NCI-H2196 treated with DMSO at 0.1 percent for 48 hours (cell line): ENCODE measurements around the gene RERE.

Experiments
- DNase-seq: peaks from one replicate; lab custom pipeline; 2025; ENCODE audit not compliant: unreplicated experiment; lab: John Stamatoyannopoulos, UW

The RERE gene

DNA sequence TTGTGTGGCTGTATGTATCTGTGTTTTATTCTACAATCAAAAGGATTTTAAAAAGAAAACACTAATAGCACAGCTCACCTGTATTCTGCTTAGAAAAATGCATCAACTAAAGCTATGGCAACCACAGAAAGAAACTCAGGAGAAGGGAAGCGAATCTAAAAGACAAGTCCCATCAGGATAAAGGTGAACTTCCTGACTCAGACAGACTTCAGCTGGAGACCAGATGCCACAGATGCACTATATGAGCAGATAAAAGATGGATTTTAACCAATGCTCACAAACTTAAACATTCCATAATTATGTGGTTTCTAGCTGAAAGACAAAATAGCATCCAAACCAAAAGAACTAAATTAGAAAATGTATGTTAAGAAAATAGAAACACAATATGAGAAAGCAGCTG is 231.0 kb downstream of the RERE start:
- no peak for DNase-seq

DNA sequence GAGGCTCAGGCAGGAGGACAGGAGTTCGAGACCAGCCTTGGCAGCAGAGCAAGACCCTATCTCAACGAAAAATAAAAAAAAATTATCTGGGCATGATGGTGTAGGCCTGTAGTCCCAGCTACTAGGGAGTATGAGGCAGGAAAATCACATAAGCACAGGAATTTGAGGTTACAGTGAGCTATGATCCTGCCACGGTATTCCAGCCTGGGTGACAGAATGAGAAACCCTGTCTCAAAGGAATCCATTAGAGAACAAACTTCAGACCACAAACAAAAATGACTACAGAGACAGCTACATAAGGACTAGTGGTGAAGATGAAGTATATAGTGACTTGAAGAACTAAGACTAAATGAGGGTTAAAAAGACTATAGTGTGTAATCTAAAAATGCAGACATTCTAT is 233.1 kb downstream of the RERE start:
- no peak for DNase-seq

DNA sequence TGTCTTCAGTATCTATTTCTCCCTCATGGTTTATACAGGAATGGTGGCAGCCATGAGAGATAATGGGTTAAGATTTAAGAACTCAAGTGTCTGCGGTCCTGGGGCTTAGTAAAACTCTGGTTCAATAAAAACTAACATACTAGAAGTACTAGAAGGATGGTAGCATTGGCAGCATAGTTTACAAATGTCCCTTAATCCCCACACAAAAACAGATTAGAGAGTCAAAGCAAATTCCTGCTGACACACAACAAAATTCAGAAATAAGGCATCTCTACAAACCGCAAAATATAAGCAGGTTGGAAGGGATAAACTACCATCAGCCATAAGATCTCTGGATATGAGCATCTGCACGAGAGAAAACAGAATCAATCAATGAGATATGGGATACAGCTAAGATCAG is 234.4 kb downstream of the RERE start:
- no peak for DNase-seq

DNA sequence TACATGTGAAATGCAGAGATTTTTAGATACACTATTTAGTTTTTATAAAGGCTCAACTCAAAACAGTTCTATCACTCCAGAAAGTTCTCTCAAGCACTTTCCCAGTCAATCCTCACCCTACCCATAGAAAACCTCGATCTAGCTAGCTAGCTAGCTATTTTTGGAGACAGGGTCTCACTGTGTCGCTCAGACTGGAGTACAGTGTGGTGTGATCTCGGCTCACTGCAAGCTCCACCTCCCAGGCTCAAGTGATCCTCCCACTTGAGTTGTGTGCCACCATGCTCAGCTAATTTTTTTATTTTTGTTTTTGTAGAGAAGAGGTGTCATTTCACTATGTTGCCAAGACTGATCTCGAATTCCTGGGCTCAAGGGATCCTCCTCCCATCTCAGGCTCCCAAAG is 236.9 kb downstream of the RERE start:
- DNase-seq = no peak

DNA sequence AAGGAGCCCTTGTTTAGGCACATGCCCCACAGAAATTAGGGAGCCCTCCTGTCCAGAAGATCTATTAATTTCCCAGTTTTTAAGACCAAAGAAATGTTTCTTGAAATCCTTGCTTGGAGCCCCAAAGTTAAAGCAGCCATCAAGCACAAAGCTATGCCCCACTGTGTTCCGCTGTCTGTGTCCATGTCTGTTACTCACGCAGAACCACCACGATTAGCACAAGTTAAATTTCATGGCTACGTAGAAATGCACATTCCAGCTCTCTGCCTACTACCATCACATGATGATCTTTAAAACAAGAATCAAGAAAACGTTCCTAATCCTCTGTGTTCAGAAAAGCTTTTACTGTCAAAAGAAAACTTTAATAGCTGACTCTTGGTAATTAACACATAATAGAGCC is 238.5 kb downstream of the RERE start:
- DNase-seq = no peak

DNA sequence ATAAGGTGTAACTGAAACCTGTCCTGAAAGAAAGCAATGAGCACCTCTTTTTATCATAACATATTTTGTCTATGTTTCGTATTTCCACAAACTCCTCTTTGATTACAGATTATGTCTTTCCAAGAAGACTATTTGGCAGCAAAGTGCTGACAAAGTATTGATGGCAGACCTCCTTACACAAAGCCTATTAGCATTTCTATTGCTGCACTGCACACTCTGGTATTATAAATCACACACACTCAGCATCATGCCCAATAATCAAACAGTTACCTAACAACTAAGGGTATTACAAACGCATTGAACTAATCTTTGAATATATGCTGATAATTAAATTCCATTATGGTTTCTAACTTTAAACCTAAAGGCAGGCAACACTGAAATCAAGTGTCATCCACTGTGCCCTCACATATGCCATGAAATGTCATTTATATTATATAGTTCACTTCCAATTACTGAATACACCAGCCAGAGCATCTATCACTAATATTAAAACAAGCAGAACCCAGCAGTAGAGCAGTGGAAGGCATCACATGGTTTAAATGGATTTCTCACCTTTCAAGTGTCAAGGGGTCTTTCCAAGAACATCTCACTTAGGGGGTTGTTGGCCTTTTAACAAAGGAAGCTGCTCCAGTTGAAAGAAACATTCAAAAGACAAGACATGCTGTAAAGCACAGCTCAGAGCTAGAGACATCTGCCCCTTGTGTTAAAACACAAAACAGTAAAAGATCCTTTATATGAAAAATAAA is 239.1 kb downstream of the RERE start:
- DNase-seq = no peak

DNA sequence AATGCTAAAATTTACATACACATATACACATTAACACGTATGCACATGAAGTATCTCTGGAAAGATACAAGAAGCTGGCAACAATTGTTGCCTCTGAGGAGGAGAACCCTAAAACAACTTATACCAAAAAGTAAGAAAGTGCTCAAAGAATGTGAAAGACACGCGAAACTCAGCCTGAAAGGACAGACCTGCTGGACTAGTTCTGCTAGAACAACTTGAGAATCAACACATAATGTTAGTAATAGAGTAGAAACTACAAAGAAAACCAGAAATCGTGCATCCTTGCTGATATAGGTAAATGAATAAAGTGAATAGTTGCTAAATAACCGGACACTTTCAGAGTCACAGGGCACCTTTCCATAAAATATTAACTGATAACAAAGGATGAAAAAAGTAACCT is 242.5 kb downstream of the RERE start:
- DNase-seq = no peak

DNA sequence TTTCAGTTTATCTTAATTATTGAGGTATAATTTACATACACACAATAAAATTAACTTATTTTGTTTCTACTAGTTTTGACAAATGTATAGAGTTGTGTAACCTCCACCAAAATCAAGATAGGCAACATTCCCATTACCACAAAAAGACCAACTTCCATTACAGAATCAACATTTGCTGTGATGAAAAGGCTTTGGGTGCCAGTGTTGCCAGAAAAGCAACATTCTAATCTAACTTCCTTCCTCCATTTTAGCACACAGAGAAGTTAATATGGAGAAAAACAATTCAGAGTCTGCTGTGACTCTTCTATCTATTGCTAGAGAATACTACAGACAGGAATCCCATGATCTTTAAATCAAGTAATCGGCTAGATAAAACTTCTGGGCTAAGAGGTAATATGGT is 245.3 kb downstream of the RERE start:
- no peak for DNase-seq

DNA sequence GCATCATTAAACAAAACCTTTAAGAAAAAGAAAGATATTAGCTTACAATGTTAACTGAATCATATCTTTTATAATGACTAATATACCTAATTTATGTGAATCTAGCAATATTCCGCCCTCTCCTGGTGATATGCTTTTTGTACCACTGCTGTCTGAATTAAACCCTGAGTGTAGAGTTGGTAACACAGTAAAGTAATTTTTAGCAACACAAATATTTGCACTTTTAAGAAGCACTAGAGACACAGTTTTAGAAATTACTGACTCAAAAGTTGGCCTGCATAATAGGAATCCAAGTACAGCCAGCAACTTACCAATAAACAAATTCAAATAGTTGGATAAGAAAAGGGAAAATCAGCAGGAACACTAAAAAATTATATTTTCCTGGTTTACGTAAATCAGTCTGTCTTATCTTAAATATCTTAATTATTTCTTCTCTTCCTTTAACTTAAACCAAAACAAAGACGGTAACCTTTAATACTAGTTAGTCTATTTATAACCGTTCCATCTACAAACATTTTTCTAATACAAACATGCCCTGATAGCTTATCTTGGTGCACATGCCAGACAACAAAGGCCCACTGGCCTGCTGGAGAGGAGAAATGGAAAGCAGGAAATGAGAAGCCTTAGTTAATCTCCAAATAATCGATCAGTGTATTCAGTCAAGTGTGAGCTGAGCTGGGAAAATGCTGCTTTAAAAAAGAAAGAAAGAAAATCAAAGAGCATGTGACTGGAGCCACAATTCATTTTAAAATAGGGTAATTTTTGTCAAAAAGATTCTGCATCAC is 246.0 kb downstream of the RERE start:
- no peak for DNase-seq

DNA sequence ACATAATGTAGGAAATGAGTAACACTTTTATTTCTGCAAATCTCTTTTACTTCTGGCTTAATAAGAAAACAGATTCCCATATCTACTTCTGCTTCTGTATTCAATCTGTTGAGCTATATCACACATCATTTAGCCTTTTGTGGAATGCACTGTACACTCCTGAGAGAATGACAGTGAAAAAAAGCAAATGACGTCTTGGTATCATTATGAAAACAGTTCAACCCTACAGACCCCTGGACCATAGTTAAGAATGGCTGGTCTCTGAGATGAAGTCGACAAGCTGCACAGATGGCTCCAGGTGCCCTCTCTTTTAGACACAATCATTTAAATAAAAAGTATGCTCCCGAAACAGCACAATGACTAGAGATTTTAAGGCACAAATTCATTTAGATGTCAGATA is 247.0 kb downstream of the RERE start:
- DNase-seq = no peak

DNA sequence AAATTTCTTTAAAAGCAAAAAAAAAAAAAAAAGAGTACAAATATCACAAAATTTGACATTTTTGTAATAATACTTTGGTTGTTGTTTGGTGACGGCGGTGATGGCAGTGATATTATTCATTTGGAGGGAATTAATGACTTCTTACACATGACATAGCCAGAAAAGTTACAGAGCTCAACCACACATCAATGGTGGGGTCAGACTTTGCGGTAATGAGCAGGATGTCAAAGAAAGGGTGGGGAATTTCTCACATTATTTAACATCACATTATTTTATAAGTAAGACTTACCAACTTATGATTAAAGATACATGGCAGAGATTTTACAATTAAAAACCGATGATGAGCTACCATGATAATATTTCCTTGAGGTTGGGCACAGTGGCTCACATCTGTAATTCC is 248.2 kb downstream of the RERE start:
- no peak for DNase-seq

DNA sequence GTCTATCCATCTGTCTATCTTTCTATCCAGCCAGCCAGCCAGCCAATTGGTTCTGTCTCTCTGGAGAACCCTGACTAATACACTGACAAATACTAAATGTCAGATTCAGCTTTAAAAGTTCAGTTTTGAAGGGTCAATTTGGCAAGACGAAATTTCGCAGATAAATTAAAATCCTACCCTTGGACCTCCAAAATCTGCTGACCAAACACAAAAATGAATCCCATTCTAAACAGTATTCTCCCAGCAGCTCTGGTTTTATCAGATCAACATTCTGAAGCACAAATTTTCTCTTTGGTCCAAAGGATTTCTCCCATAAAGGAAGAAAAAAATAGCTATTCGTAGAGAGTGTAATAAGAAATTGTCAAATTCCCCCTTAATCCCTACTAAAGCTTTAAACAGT is 248.6 kb downstream of the RERE start:
- no peak for DNase-seq

DNA sequence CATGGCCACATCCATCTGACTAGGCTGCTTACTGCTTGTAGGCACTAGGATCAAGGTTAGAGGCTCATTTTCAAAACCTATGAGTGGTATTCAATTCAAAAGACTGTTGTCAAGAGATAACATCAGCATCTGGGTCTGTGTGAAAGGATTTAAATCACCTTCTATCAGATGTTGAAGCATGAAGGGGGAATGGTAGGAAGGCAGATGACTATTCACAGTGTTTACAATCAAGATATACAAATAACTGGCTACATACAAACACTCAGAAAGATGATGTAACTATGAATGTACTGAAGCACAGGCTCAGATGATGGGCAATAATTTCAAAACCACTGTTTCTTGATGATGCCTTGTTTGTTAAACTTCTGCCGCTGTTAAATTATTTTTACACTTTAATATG is 250.3 kb downstream of the RERE start:
- DNase-seq = no peak

DNA sequence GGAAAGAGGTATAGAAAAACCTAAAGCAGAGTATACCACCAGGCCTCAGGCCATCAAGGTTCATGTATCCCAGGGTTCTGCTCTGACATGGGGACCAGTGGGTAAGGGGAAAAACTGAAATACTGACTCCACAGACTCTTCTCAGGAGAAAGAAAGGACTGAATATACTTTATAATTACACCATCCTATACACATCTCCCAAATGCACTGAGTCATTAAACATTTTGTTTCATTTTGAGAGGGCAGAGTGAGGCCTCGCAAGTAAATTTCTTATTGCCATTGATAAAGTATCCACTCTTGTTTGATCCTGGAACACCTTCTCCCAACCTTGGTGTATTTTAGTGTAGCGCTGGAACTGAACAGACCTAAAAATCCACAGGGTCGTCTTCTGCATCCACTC is 251.6 kb downstream of the RERE start:
- no peak for DNase-seq

DNA sequence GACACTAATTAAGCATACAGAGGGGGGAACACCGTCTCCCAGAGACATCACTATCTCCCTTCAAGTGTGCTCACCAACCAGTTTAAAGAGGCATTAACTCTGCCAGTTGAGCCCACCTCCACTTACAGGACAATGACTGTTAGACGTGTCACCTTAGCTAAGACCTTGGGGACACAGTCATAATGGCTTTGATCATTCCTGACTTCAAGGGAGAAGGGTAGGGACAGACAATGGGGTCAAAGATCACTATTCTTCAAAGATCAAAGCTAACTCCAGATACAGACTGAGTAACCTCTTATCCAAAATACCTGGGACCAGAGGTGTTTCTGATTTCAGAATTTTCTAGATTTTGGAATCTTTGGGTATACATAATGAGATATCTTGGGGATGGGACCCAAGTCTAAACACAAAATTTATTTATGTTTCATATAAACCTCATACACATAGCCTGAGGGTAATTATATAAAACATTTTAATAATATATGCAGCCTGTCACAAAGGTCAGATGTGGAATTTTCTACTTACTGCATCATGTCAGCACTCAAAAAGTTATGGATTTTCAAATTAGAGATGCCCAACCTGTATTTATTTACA is 253.4 kb downstream of the RERE start:
- DNase-seq = no peak

DNA sequence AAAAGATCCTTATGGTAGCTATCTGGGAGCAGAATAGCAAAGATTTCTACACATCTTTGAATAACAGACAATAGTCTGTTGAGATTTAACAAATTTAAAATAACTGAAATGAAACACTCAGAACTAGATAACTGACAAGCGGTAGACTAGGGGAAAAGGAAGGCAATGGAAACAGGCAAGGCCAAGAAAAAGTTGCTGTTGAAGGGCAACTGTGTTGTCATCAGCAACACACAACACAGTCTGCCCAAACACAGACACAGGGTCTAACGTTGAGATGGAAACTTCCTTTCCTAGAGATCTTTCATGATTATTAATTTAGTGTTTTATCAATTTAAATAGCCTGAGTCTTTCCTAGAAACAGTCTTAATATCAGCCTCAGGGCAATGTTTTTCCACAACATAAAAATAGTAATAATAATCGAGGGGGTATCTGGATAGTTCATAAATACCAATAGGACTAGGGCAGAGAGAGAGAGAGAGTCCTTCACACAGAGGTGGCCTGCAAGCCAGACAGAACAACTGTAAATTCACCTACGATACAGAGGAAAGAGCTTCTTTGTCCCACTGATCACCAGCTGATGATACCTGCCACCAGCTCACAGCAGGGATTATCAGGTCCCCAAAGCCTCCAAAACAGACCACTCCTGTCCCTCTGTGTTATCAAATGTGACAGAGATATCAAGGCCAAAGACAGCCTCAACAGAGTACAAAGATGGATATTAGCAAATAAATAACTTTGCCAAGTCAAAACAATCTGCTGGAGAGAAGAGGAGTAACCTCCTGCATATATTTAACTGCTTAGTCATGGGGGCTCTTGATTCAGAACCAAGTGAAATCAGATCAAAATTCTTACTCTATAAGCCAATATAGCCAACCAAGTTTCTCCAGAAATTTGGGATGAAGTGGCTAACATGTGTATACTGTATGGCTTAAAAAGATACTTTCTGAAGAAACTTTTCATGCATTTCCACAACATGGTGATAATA is 254.3 kb downstream of the RERE start:
- DNase-seq = no peak

DNA sequence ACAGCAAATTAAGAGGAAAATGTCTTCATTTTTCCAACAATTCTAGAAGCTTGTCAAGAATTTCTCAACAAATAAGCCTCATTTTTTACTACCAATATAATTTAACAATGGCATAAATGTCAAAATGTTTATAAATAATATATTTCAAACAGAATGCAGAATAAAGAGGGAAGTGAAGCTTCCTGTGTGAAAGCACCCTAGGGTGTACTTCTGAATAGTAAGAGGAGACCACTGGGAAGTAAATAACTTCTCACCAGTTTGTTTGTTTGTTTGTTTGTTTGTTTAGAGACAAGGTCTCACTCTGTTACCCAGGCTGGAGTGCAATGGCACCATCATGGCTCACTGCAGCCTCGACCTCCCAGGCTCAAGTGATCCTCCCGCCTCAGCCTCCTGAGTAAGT is 255.2 kb downstream of the RERE start:
- DNase-seq = no peak

DNA sequence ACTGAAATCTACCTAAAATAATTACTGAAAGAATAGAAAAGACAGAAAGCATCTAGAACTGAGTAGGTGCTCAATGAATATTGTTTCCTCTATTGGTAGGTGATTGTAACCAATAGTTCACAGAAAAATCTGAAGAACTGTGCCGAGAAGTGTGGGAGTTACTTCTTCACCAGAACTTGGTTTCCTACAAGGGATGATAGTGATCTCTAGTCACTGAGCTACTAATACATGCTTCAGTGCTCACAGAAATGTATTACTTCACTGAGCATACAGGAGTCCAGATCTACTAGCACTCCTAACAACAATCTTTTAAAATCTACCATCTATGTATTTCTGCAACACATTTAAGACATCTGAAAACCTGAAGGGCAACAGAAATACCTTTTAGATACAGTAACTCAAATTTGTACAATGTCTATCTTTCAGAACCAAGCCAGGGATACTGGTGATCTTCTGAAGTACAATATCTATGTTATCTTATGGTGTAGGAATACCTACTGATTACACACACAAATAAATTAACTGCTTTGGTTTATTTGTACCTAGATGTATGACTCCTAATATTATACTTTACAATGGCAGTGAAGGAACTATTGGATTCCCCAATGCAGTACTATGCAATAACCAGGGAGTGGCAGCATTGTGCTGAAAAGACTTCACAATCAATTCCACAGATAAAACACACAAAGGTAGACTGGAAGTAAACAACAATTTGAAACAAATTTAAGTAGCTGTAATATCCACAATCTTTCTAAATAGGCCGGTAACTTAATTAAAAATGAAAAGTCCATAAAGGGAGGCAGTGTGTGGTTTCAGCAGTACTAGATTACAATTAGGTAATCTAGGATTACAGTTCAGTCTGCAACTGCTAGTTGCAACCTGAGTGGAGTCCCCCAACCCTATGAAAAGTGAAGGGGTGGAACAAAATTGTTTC is 256.6 kb downstream of the RERE start:
- DNase-seq = peak; percentile 69

DNA sequence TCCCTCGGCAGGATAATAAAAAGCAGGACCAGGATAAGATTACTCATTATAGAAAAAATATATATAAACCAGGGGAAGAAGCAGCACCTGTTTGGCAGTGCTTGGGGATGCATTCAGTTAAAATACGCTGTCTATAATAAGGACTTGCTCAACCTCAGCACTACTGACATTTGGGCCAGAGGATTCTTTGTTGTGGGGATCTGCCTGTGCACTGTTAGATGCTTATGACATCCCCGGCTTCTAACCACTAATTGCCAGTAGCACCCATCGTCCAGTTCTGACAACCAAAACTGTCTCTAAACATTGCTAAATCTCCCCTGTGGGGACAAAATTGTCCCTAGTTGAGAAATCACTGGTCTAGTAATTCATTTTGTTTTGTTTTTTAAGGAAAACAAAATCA is 257.4 kb downstream of the RERE start:
- DNase-seq = no peak

DNA sequence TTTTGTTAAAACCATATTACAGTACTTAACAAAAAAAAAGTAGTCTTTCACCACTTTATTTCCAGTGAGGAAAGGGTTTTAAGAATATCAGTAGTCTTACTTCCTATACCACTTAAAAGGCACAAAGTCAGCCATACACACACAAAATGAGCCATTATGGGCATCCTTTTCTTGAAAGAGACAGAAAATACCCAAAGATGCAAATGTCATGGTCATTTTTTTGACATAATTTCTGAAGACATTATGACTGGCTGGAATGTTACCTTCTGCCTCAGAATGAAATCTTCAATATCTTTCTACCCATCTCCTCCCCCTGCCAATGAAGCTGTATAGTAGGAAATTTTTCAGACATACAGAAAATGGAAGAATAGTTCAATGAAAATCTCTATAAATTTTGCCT is 261.9 kb downstream of the RERE start:
- no peak for DNase-seq
